ENCODE results near the gene TAS2R38.
"Not testable (repeated sequence)": the region's sequence is repeated elsewhere in the genome, so short reads cannot be mapped to it uniquely, and the experiment has no call there.

Gene TAS2R38

GRCh38 chr7:141973673-141974072 lies at the start of gene TAS2R38:
Gene TAS2R38, minus strand, starts transcription at chr7:141973773. Its CDS starts 84 bp downstream, at chr7:141973689.
- no peak for DNase-seq

DNA sequence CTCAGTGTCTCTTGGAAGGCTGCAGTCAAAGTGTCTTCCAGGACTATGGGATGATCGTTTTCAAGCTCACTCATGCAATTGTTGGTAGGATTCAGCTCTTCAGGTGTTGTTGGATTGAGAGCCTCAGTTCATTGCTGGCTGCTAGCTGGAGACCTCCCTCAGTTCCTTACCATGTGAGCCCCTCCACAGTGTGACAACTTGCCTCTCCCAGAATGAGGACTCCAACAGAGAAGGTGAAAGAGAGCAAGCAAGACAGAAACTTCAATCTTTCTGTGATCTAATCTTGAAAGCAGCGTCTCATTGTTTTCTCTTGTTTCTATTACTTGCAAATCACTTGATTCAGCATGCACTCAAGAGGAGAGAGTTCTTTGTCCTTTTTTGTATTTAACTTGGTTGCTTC lies 44.6 kb upstream of the TAS2R38 start:
- DNase-seq = no peak

DNA sequence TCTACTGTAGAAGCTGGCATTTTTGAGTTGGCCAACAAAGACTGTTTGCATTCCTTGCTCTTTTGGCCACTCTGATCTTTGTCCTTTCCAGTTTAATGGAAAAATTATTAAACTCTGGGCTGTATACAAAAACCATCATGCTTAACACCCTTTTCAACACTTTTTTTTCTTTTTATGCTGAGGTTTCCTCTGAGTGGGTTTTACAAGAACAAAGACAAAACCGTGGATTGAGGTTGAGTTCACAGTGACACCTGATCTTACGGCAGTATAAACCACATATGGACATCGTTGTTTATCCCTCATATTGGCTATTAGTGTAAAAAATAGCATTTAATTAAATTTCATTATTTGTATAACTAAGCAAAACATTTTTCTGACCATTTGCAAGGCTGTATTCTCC lies 43.9 kb upstream of the TAS2R38 start:
- no peak for DNase-seq

GRCh38 chr7:142012825-142013511 lies 39.4 kb upstream of the TAS2R38 start:
- no peak for DNase-seq

DNA sequence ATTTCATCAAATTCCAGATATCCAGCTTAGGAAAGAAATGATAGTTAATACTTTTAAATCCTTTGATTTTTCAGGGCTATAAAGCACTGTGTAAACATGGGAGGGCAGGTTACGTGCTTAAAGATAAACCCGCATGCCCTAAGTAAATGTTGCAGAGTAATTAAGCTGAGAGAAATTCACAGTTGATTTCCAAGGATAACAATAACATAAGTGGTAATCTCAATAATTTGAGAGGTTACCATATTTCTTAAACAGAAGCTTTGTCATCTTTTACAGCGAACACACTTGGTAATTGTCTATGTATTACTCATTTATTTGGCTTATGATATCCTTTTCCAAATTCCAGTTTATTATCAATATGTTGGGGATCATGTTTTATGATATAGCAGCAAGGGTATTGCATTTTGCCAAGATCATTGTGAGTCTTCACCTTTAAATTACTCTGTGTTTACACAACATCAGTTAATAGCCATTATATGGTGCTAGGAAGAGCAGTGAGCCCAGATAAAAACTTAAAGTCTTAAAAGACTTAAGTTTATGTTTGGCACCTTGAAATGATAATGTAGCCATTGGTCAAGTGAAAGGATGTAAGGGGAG lies 37.5 kb upstream of the TAS2R38 start:
- no peak for DNase-seq

DNA sequence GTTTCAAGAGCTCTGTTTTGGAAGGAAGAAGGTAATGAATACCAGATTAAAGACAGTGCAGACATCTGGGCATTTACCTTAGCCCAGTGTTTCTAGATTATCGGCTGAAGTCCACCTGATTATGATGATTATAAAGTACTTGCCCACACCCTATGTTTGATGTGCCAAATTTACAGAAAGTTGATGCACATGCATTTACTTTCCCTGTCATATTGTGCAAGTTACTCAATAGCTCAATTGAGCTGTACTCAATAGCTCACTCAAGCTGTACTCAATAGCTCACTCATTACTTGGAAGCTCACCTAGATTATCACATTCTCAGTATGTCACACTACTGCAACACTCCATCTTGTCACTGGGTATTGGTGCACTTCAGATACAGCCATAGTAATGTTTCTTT lies 35.6 kb upstream of the TAS2R38 start:
- DNase-seq = no peak

GRCh38 chr7:142006577-142006976 lies 33.0 kb upstream of the TAS2R38 start:
- no peak for DNase-seq

GRCh38 chr7:142002179-142002578 lies 28.6 kb upstream of the TAS2R38 start:
- DNase-seq = no peak

- DNase-seq = no peak
Measured at GRCh38 chr7:142001163-142001874, 27.7 kb upstream of the TAS2R38 start.

DNA sequence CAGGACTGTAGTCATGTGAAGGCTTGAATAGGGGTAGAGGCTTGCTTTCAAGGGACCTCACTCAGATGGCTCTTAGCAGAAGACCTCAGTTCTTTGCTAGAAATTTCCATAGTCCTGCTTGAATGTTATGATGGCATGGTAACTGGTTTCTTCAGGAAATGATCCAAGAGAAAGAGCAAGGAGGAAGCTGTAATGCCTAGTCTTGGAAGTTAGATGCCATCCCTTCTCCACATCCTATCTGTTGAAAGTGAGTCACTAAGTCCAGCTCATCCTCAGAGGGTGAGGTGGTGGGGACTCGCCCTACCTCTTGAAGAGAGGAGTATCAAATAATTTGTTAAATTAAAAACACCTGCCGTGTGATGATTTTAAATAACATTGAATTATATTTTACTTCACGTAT lies 26.7 kb upstream of the TAS2R38 start:
- DNase-seq = no peak

- no peak for DNase-seq
Measured at GRCh38 chr7:141999058-141999623, 25.6 kb upstream of the TAS2R38 start.

- no peak for DNase-seq
Measured at GRCh38 chr7:141993354-141993753, 19.8 kb upstream of the TAS2R38 start.

- DNase-seq = no peak
Measured at GRCh38 chr7:141992688-141993087, 19.1 kb upstream of the TAS2R38 start.

DNA sequence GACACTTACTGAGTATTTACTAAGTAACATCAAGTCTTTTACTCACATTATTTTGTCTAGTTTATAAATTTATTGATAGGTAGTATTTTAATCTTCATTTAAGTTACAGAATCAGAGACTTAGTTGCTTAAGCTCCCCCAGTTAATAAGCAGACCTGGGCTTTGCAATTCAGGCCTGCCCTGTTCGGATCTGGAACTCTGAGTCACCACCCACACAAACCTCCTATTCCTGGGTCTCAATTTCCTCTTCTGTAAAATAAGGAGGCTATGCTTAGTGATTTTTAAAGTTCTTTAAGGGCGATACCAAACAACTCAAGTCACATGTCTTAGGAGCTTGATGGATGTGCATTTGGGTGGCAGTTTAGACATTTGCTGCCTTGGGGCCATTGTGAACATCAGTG lies 18.6 kb upstream of the TAS2R38 start:
- DNase-seq = no peak

- no peak for DNase-seq
Measured at GRCh38 chr7:141991140-141991539, 17.6 kb upstream of the TAS2R38 start.

- DNase-seq = no peak
Measured at GRCh38 chr7:141990011-141990725, 16.6 kb upstream of the TAS2R38 start.

DNA sequence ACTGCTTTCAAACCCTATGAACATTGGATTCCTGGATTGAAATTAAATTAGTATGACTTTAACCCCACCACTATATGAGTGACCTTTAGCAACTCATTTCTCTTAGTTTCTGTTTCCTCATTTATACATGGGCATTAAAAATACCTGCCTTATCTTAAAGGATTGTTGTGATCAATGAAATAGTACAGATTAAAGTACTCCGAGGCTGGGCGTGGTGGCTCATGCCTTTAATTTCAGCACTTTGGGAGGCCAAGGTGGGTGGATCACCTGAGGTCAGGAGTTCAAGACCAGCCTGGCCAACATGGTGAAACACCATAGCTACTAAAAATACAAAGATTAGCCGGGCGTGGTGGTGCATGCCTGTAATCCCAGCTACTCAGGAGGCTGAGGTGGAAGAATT lies 14.2 kb upstream of the TAS2R38 start:
- DNase-seq = not testable (repeated sequence)

DNA sequence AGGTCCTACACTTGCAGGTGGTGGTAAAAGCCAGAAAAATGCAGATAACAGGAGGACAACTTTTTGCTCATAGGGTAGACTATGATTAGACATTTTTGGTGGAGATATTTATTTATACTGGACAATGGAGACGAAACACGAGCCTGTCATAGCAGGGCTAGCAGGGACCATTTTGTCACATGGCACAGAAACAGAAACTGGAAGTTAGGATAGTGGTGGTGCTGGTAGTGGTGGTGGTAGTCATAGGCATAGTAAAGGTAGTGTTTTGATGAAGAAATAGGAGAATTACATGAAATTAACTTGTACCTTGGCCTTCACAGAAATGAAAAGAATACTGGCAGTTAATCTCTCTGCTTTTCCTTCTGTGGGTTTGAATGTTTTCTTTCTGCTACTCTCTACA lies 13.3 kb upstream of the TAS2R38 start:
- no peak for DNase-seq

DNA sequence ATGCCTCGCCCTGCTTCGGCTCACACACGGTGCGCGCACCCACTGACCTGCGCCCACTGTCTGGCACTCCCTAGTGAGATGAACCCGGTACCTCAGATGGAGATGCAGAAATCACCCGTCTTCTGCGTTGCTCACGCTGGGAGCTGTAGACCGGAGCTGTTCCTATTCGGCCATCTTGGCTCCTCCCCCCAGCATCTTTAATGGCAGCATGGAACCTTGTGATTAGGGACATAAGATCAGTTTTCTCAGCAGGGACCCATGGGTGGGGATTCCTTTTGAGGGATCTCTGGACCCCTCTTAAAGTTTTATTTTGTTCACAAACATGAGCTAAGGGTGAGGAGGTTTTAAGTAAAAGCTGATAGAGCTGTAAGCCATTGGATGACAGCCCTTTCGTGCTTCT lies 12.4 kb upstream of the TAS2R38 start:
- not testable (repeated sequence) for DNase-seq

- DNase-seq = no peak
Measured at GRCh38 chr7:141979568-141979967, 6.0 kb upstream of the TAS2R38 start.

GRCh38 chr7:141978351-141978750 lies 4.8 kb upstream of the TAS2R38 start:
- no peak for DNase-seq

DNA sequence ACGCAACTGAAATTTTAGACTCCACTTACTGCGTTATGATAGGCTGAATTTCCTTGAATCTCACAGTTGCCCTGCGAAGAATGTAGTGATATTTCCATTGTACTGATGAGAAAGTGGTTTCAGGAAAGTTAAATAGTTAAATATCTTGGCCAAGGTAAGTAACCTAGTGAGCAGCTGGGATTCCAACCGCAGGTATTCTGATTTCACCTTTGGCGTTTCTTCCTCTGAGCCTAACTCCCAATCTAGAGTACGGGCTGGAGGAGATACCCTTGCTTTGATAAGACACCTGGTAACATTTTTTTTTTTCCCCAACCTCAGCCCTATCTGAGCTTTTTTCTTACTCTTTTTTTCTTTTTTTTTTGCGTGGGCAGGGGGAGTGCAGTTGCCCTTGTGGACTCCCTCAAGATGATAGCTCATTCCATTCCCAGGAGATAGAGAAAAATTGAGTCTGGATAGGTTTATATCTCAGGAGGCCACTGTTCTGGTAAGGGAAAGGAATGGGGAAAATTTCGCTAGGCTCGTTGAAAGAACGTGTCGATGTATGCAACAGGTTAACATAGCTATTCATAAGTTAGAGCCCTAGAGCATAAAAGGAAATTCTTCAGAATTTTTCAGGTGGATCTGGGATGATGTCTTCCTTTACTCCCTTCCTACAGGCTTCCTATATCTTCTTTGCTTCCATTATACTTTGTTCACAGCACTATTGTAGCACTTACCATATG lies 3.1 kb upstream of the TAS2R38 start:
- no peak for DNase-seq

Measured in stimulated activated naive CD4-positive, alpha-beta T cell treated with Interleukin-2 at 50 U/mL for 16 hours (primary cell).